Activated CD8-positive, alpha-beta memory T cell treated with anti-CD3 and anti-CD28 coated beads for 4 hours (primary cell): ENCODE measurements around the gene LATS2.
"Not testable (repeated sequence)": the region's sequence is repeated elsewhere in the genome, so short reads cannot be mapped to it uniquely, and the experiment has no call there.

Experiments
- DNase-seq, 2 donors: peaks; one replicate each; pipeline ENCODE4 v3.0.0-alpha.2; 2020; ENCODE audit warnings: low read depth in 2 of 2

Gene LATS2

GRCh38 chr13:20967340-20967739, 94.0 kb downstream of the LATS2 start:
- no peak for DNase-seq

- DNase-seq = no peak
These were observed 96.5 kb downstream of the LATS2 start for GRCh38 chr13:20964904-20965303.

- not testable (repeated sequence) for DNase-seq
These were observed 99.7 kb downstream of the LATS2 start for GRCh38 chr13:20961663-20962062.

GRCh38 chr13:20960663-20961309, 100.6 kb downstream of the LATS2 start:
- no peak for DNase-seq

GRCh38 chr13:20957049-20957620, 104.3 kb downstream of the LATS2 start:
- not testable (repeated sequence) for DNase-seq

- no peak for DNase-seq
These were observed 105.9 kb downstream of the LATS2 start for GRCh38 chr13:20955496-20955895.

GRCh38 chr13:20953245-20953931, 108.0 kb downstream of the LATS2 start:
- DNase-seq = no peak

- DNase-seq = no peak
These were observed 108.5 kb downstream of the LATS2 start for GRCh38 chr13:20952838-20953237.

GRCh38 chr13:20948001-20948400, 113.4 kb downstream of the LATS2 start:
- not testable (repeated sequence) for DNase-seq

- no peak for DNase-seq
These were observed 115.4 kb downstream of the LATS2 start for GRCh38 chr13:20945952-20946383.

- DNase-seq = no peak
These were observed 118.3 kb downstream of the LATS2 start for GRCh38 chr13:20942938-20943559.

- not testable (repeated sequence) for DNase-seq
These were observed 120.9 kb downstream of the LATS2 start for GRCh38 chr13:20940511-20940910.

- no peak for DNase-seq
These were observed 121.3 kb downstream of the LATS2 start for GRCh38 chr13:20940083-20940482.

- no peak for DNase-seq
These were observed 121.7 kb downstream of the LATS2 start for GRCh38 chr13:20939662-20940061.

- no peak for DNase-seq
These were observed 123.1 kb downstream of the LATS2 start for GRCh38 chr13:20938302-20938701.

- DNase-seq = no peak
These were observed 133.7 kb downstream of the LATS2 start for GRCh38 chr13:20927596-20928257.

GRCh38 chr13:20925395-20925790, 136.0 kb downstream of the LATS2 start:
- DNase-seq = not testable (repeated sequence)

GRCh38 chr13:20924758-20925394, 136.5 kb downstream of the LATS2 start:
- DNase-seq = peak; percentile 38 to 50

- no peak for DNase-seq
These were observed 138.1 kb downstream of the LATS2 start for GRCh38 chr13:20923272-20923671.
